Loucy (cell line): ENCODE data around the gene ACER3.
"Not testable (repeated sequence)": the region's sequence is repeated elsewhere in the genome, so short reads cannot be mapped to it uniquely, and the experiment has no call there.

Experiments used
- EZH2phosphoT487 ChIP-seq: fragments of 200-600 bp; IDR thresholded peaks from 2 replicates; pipeline ENCODE4 v1.6.1; 2018; ENCODE audit warnings: antibody characterized with exemption, mild to moderate bottlenecking, moderate library complexity, borderline replicate concordance
- TF ChIP-seq, protein P1 (sequence below): fragments of 200-600 bp; sonication (generic); conservative IDR thresholded peaks from 2 replicates; pipeline ENCODE4 v1.5.1; 2014; ENCODE audit warnings: mild to moderate bottlenecking, antibody characterized with exemption, low read length

- TF ChIP-seq, protein P1, sequence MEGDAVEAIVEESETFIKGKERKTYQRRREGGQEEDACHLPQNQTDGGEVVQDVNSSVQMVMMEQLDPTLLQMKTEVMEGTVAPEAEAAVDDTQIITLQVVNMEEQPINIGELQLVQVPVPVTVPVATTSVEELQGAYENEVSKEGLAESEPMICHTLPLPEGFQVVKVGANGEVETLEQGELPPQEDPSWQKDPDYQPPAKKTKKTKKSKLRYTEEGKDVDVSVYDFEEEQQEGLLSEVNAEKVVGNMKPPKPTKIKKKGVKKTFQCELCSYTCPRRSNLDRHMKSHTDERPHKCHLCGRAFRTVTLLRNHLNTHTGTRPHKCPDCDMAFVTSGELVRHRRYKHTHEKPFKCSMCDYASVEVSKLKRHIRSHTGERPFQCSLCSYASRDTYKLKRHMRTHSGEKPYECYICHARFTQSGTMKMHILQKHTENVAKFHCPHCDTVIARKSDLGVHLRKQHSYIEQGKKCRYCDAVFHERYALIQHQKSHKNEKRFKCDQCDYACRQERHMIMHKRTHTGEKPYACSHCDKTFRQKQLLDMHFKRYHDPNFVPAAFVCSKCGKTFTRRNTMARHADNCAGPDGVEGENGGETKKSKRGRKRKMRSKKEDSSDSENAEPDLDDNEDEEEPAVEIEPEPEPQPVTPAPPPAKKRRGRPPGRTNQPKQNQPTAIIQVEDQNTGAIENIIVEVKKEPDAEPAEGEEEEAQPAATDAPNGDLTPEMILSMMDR = not testable (repeated sequence)
- TF ChIP-seq EZH2phosphoT487 = not testable (repeated sequence)
These were observed 45.0 kb upstream of the ACER3 start for GRCh38 chr11:76815678-76816077.
